CD4-positive, alpha-beta T cell treated with Interleukin-1 beta for 1 hour (primary cell): Measurements from ENCODE around the gene TMEM134.
A peak's percentile ranks its signal among the peaks of the same experiment; 100 is the strongest.
"Not testable (repeated sequence)": the region's sequence is repeated elsewhere in the genome, so short reads cannot be mapped to it uniquely, and the experiment has no call there.

Experiments used
- DNase-seq, 2 donors: peaks; one replicate each; pipeline ENCODE4 v3.0.0-alpha.2; 2020 to 2022

TMEM134 gene

DNA sequence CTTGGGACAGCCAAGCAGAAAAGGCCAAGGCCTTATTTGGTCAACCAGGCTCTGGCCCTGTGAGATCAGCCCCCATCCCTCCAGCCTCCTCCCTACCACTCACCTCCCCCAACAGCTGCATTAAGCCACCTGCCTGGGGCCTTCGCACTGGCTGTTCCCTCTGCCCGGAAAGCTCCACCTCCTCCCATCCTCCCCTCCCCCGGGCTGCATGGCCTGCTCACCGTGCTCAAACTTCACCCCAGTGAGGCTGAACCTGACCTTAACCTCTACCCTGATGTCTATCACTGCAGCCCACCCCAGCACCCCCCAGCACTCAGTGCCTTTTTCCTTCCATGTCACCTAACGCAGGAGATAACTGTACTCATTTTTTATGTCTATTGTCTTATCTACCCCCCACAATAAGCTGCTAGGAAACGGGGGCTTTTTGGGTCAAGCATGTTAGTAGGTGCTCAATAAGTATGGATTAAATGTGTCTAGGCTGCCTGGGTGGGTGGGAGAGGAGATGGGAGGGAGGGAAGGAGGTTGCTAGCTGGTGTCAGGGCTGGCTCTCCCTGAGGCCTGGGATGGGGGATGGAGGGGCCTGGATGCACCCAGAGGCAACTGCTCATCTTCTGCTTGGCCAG, 32.5 kb downstream of the TMEM134 start:
- peak; percentile 59 to 61 for DNase-seq

DNA sequence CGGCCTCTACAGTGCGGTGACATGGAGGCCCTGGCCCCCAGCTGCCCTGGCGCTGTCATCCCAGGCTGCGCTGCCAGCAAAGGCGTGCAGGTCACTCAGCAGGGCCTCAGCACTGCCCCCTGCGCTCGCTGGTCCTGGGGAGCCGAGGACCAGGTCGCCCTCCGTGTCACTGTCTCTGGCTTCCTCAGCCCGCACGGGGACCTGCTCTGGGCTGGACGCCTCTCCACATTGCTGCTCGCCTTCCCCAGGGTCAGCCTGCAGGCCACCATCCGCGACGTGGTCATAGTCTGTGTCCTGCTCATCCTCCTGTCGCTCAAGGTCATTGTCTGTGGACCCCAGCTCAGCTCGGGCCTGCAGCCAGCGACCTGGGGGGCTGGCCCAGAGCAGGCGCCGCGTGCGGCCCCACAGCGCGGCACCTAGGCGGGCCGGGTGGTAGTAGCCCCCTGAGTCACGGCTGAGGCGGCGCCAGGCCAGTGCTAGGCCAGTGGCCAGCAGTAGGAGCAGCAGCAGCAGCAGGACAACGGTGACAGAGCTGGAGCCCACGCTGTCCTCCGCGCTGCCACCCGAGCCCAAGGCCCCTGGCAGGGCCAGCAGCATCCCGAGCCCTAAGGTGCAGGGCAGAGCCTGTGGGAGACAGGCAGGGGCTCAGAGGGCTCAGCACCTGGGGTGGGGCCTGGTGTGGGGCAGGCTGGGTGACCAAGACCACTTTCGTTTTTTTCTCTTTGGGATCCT, 33.2 kb downstream of the TMEM134 start:
- DNase-seq = no peak

DNA sequence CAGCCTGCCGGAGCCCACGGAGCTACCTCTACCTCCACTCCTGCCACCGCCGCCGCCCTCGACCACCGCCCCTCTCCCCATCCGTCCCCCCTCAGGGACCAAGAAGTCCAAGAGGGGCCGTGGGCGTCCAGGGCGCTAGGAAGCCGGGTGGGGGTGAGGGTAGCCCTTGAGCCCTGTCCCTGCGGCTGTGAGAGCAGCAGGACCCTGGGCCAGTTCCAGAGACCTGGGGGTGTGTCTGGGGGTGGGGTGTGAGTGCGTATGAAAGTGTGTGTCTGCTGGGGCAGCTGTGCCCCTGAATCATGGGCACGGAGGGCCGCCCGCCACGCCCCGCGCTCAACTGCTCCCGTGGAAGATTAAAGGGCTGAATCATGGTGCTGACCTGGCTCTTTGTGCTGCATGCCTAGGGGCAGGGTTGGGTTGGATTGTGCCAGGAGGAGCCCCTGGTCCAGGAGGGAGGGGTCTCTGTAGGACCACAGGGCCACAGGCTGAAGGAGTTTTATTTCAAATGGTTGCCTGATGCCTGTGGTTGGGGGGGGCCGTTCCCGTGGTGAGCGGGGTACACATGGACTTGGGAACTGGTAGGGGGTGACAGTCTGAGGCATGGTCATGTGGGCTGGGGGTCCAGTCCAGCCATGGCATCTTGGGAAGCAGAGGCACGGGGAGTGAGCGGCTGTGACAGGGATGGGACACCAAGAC, 33.9 kb downstream of the TMEM134 start:
- DNase-seq = no peak

DNA sequence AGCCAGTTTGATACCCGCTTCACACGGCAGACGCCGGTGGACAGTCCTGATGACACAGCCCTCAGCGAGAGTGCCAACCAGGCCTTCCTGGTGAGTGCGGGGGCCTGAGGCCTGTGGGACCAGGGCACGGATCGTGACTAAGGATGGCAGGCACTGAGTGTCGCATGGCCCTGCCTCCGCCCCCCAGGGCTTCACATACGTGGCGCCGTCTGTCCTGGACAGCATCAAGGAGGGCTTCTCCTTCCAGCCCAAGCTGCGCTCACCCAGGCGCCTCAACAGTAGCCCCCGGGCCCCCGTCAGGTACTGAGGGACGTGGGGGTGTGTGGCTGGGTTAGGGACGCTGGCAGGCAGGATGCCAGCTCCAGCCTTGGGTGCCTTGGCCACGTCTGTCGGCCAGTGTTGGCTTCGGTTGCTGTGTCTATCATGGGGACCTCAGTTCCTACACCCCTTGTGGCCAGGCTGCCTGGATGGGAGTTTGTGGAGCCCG, 34.6 kb downstream of the TMEM134 start:
- DNase-seq = peak in 1 of 2 donors; percentile 14

DNA sequence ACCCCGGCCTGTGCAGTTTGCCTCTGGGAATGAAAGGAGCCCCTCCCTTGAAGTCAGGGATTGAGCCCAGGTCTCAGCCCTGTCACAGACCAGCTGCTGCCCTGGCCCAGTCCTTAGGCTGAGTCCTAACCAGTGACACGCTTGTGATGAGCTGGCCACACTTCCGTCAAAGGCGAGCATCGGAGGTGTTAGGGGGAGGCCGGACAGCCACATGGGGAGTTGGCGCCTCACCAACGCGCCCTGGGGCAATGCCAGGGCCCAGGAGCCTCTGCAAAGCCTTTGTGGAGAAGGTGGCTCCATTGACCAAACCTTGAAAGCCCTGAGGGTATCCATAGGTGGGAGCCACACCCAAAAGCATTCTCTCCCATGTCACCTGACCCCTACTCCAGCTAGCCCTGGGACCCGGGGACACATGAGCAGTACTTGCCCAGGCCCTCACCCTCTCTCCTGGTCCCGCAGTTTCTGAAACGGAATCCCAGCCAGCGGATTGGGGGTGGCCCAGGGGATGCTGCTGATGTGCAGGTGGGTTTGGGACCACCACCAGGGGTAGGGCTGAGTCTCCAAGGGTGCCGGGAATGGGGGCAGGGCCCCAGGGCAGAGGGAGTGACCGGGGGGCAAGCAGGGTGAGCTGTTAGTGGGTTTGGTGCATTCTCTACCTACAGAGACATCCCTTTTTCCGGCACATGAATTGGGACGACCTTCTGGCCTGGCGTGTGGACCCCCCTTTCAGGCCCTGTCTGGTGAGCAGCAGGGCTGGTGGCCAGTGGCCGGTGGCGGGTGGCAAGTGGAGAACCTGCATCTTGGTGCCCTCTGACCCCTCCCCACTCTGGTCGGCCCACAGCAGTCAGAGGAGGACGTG, 35.3 kb downstream of the TMEM134 start:
- peak in 1 of 2 donors; percentile 39 for DNase-seq

DNA sequence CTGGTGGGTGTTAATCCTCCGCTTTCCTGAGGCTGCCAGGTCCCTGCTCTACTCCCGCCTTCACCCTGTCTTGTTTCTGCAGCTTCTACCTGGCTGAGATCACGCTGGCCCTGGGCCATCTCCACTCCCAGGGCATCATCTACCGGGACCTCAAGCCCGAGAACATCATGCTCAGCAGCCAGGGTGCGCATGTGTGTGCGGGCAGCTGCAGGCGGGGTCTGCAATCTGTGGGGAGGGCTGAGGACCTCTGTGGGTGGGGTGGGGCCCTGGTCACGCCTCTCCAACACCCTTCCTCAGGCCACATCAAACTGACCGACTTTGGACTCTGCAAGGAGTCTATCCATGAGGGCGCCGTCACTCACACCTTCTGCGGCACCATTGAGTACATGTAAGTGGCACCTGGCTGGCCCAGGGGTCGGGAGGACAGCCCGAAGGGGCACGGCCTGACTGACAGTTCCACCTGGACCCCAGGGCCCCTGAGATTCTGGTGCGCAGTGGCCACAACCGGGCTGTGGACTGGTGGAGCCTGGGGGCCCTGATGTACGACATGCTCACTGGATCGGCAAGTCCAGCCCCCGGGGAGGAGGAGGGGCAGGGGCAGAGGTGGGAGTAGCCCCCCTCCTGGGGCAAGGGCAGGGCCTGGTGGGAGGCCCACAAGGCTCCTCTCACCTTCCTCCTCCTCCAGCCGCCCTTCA, 36.2 kb downstream of the TMEM134 start:
- DNase-seq = no peak

DNA sequence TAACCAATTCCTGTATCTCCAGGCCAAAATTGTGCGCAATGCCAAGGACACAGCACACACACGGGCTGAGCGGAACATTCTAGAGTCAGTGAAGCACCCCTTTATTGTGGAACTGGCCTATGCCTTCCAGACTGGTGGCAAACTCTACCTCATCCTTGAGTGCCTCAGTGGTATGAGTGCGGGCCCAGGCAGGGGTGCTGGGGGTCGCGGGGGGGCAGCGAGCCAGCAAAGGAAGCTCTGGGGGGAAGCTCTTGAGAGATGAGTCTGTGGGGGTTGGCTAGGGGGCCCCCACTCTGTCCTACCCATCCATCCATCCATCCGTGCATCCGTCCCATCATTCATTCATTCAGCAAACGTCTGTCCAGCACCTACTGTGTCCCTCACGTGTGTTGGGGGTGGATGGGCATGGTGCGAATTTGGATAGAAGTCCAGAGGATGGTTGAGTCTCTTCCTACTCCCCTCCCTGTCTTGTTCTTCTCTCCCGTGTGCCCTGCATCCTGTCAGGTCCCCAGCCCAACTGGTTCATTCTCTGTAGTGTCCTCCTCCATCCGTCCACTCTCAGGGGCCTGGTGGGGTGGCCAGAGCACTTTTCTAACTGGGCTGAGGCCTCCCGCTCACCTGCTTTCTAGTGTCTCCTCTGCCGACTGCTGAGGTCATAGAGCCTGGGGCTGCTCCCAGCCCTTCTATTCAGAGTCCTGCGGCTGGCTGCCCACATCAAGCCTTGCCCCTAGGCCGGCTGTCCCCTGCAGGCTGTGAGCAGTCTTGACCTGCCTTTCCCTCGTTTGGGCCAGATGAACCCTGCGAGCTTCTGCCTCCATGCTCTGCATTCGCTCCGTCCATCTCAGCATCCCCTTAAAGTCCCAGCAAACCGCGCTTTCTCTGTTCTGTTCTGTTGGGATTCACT, 37.5 kb downstream of the TMEM134 start:
- no peak for DNase-seq

DNA sequence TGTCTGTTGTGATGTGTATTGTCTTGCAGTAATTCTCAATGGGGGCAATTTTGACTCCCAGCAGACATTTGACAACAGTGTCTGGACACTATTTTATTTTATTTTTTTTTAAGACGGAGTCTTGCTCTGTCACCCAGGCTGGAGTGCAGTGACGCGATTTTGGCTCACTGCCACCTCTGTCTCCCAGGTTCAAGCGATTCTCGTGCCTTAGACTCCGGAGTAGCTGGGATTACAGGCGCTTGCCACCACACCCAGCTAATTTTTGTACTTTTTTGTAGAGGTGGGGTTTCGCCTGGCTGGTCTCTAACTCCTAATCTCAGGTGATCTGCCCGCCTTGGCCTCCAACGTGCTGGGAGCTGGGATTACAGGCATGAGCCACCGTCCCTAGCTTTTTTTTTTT, 39.3 kb downstream of the TMEM134 start:
- no peak for DNase-seq

DNA sequence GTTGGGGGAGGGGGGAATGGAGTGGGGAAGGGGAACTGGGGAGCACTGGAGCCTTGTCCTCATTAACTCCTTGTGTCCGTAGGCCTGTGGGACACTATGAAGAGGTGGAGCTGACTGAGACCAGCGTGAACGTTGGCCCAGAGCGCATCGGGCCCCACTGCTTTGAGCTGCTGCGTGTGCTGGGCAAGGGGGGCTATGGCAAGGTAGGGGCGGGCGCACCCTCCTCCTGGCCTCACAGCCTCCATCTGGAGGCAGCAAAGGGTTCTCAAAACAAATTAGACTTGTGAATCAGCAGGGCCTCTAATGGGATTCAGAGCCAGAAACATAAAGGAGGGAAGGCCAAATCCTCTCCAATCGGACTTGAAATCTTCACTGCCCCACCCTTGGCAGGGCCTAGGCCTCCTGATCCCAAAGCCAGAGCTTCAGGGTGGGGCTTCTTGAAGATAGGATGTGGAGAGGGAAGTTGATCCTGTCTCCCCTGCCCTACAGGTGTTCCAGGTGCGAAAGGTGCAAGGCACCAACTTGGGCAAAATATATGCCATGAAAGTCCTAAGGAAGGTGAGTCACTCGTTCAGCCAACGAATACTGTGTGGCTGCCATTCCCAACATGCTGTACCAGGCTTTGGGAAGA, 39.9 kb downstream of the TMEM134 start:
- no peak for DNase-seq

DNA sequence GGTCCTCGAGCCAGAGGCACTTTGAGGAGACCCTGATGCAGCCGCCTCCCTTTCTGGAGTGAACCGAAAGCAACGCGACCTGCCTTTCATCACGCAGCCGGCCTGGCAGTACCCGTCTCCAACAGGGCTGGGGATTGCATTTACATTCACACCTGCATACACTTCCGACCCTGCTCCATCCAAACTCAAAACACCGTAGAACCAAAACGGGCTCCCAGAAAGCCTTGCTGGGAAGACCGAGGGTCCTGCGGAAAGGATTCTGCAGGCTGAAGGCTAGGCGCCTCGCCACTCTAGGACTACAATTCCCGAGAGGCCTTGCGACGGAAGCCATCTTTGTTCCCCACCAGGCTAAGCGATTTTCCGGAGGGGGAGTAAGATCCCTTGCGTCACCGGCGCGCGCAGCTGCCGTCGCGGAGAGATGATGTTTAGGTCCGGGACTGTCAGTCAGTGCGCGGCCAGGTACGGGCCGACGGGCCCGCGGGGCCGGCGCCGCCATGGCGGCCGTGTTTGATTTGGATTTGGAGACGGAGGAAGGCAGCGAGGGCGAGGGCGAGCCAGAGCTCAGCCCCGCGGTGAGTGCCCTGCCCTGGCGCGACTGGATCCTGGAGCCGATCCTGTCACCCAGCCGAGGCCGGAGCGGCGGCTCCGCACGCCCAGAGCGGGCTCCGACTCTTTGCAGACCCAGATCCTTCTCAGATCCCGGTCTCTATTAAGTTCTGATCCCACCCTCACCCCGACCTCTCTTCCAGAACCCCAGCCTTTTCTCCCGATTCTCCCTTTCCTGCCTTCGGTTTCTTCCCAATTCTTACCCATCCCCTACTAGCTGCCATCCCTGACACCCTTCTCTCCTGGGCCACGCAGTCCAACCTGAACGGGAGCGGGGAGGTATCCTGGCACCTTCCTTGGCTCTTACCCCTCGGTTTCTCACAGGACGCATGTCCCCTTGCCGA, 40.7 kb downstream of the TMEM134 start, which contains the start of gene RPS6KB2:
RPS6KB2 (plus strand) TSS at position 443 of the 950 bp plus-strand sequence; CDS start at position 495, 52 bp downstream.
- DNase-seq = peak; percentile 97 to 98

DNA sequence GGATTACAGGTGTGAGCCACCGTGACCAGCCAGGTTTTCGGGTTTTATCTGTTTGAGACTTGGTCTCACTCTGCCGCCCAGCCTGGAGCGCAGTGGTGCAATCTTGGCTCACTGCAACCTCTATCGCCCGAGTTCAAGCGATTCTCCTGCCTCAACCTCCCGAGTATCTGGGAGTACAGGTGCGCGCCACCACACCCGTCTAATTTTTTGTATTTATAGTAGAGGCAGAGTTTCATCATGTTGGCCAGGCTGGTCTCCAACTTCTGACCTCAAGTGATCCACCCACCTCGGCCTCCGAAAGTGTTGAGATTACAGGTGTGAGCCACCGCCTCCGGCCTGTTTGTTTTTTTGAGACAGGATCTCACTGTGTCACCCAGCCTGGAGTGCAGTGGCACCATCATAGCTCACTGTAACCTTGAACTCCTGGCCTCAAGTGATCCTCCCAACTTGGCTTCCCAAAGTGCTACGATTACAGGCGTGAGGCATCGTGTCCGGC, 41.6 kb downstream of the TMEM134 start:
- not testable (repeated sequence) for DNase-seq

DNA sequence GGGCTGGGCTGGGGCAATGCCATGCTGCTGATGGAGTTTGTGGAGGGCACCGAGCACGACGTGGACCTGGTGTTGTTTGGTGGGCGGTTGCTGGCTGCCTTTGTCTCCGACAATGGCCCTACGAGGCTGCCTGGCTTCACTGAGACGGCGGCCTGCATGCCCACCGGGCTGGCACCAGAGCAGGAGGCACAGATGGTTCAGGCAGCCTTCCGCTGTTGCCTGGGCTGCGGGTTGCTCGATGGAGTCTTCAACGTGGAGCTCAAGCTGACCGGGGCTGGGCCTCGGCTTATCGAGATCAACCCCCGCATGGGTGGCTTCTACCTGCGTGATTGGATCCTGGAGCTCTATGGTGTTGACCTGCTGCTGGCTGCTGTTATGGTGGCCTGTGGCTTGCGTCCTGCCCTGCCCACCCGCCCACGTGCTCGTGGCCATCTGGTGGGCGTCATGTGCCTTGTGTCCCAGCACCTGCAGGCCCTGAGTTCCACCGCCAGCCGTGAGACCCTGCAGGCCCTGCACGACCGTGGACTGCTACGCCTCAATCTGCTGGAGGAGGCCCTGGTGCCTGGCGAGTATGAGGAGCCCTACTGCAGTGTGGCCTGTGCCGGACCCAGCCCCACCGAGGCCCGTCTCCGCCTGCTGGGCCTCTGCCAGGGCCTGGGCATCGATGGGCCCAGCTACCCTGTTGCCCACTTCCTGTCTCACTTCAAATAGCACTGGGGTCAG, 45.0 kb downstream of the TMEM134 start:
- no peak for DNase-seq

DNA sequence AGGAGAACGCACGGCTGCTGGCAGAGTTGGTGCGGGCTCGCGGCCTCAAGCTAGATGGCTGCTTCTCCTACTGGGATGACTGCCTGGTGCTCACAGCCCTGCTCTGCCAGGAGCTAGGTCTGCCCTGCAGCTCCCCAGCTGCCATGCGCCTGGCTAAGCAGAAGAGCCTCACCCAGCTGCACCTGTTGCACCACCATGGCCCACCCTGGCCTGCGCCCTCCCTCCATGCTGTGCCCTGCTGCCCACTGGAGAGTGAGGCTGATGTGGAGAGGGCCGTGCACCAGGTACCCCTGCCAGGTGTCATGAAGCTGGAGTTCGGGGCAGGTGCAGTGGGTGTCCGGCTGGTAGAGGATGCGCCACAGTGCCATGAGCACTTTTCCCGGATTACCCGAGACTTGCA, 45.6 kb downstream of the TMEM134 start:
- no peak for DNase-seq

DNA sequence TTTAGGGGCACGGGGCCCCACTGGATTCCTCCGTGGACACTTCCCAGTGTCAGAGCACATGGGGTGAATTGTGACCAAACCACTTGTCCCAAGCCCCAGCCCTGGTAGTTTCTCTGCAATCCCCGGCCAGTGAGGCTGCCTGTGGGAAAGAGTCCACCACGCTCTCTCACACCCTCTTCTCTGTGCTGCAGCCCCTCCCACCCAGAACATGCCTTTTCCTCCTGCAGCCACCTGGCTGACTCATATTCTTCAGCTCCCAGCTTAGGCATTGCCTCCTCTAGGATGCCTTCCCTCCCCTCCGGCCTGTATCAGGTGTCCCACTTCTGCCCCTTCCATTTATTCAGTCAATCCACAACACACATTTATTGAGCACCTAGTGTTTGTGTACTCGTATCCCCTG, 46.2 kb downstream of the TMEM134 start:
- no peak for DNase-seq

DNA sequence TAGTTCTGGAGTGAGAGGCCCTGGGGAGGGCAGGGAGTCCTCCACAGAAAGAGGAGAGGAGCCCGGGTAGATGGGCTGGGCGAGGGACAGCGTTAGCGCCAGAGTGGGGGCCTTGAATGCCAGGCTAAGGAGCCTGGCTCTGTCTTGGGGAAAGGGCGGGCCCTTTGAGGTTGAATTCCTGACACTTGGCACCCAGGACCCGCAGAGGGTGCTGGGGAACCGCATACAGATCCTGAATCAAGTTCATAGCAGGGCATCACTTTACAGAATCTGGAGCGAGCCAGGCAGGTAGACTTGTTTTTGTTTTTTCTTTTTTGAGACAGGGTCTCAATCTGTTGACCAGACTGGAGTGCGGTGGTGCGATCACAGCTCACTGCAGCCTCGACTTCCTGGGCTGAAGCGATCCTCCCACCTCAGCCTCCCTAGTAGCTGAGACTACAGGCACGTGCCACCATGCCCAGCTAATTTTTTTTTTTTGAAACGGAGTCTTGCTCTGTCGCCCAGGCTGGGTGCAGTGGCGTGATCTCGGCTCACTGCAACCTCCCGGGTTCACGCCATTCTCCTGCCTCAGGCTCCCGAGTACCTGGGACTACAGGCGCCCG, 47.5 kb downstream of the TMEM134 start:
- no peak for DNase-seq

DNA sequence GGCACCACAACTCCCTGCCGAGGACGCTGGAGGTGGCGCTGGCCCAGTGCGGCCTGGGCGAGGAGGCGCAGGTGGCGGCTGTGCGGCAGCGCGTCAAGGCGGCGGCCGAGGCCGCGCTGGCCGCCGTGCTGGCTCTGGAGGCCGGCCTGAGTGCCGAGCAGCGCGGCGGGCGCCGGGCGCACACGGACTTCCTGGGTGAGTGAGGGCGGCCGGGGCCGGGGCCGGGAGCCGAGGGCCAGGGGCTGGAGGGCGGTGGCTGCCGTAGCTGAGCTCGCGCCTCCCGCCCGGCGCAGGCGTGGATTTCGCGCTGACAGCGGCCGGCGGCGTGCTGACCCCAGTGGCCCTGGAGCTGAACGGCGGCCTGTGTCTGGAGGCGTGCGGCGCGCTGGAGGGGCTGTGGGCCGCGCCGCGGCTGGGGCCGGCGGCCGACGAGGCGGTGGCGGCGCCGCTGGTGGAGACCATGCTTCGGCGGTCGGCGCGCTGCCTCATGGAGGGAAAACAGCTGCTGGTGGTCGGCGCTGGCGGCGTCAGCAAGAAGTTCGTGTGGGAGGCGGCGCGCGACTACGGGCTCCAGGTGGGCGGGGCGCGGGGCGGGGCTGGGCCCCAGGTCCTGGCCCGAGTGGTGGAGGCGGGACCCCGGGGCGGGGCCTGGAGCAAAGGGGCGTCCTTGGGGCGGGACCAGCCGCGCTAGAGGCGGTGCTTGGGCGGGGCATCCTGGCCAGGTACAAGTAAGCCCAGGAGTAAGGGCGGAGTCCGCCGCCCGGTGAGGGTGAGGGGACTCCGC, 48.2 kb downstream of the TMEM134 start:
- DNase-seq = peak; percentile 97 to 98

DNA sequence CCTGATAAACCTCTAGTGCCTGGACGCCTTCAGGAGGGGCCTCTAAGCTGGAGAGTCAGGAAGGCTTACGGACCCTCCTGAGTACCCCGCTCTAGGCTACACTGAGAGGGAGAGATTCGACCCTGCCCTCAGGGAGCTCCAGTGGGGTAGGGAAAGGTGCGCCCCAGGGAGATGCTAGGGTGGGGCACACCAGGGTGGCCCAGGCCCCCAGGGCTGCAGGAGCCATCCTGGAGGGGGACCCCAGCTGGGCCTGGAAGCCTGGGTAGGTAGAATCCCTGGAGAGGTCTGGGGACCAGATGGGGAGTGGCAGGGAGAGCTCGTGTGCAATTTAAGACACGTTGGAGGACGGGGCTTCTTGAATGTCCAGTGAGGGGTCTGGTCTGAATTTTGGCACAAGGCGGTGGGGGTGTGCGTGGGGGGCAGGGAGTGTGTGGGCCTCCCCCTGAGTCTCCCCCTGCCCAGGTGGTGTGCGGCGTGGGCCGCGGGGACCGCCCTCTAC, 48.9 kb downstream of the TMEM134 start:
- DNase-seq = no peak
